K562 (cell line): ENCODE data around the gene SLIT2. TPM values are rescaled to one million over a fixed set of nuclear protein-coding genes. Genes with fewer than 3 reads are reported as not detected.

Source experiments
- ATAC-seq: fragments of 200-7000 bp; cut with Tn5 transposase; 3 replicates; pipeline ENCODE4 v1.9.1; 2020; ENCODE audit warnings: moderate library complexity
- BruUV-seq: library from RNA; stranded (reverse); fragments of 400-500 nt; replicated peaks from 2 replicates; lab custom pipeline; 2021; lab: Mats Ljungman, UMichigan
- CTCF ChIA-PET: fragments of 300-600 bp; formaldehyde crosslinking; extraction: SDS; loops from one replicate; lab custom pipeline; 2021; ENCODE audit warnings: low intra/inter-chr PET ratio; lab: Yijun Ruan, JAX
- POLR2A ChIA-PET: fragments of 300-600, 350-650 bp; sonication (Branson Sonifier 250); formaldehyde crosslinking; extraction: SDS; loops from one replicate; lab custom pipeline; 2021; ENCODE audit warnings: antibody characterized with exemption, inconsistent platforms; lab: Yijun Ruan, JAX
- DNase-seq, 4 experiments: peaks; one replicate each; pipeline versions ENCODE4 v3.0.0 to v3.0.0-alpha.2; 2011 to 2018; ENCODE audit warnings: low spot score in 3 of 4, mixed read lengths in 3 of 4; ENCODE audit errors: extremely low read depth in 1 of 4
- FAIRE-seq: peaks from 2 replicates; lab custom pipeline; 2011; peaks lifted over from hg19 to GRCh38; lab: Jason Lieb, UNC
- H2AFZ ChIP-seq: 2 replicates; pipeline ENCODE4 v1.6.0; 2011; ENCODE audit warnings: low read depth, low read length, control low read depth, inconsistent platforms
- H3K27ac ChIP-seq: fragments of 200-600 bp; 3 replicates; pipeline ENCODE4 v1.8.0; 2011; ENCODE audit warnings: low read depth, mild to moderate bottlenecking, control low read depth, inconsistent platforms, low read length, moderate library complexity, mixed read lengths; ENCODE audit errors: extremely low read depth
- H3K27me3 ChIP-seq, 2 experiments: fragments of 300-600 bp in 1 of 2; 2 replicates in 1 of 2; 3 replicates in 1 of 2; pipeline versions ENCODE4 v1.6.0 to v1.8.0; 2011; ENCODE audit warnings: inconsistent platforms in 2 of 2, low read length in 2 of 2, mild to moderate bottlenecking in 1 of 2, mixed read lengths in 1 of 2, moderate library complexity in 1 of 2; ENCODE audit not compliant: control insufficient read depth in 2 of 2, insufficient read depth in 2 of 2
- H3K36me3 ChIP-seq: fragments of 300-600 bp; 3 replicates; pipeline ENCODE4 v1.8.0; 2011; ENCODE audit warnings: mild to moderate bottlenecking, low read length, inconsistent platforms; ENCODE audit not compliant: control insufficient read depth, insufficient read depth
- H3K4me1 ChIP-seq, 2 experiments: fragments of 200-600 bp in 1 of 2; replicated peaks in 1 of 2; 2 replicates in 1 of 2; 3 replicates in 1 of 2; pipeline versions ENCODE4 v1.5.1 to v1.8.0; 2011; ENCODE audit warnings: inconsistent platforms in 2 of 2, low read length in 2 of 2, mild to moderate bottlenecking in 1 of 2, mixed read lengths in 1 of 2, moderate library complexity in 1 of 2; ENCODE audit not compliant: control insufficient read depth in 2 of 2, insufficient read depth in 2 of 2
- H3K4me2 ChIP-seq: 2 replicates; pipeline ENCODE4 v1.6.1; 2011; ENCODE audit warnings: low read length, control low read depth, inconsistent platforms, mixed read lengths; ENCODE audit not compliant: insufficient read depth
- H3K4me3 ChIP-seq: fragments of 200-600 bp; sonication (generic), shearing (Covaris generic); 2 replicates; pipeline ENCODE4 v1.5.1; 2016; ENCODE audit warnings: control low read depth, inconsistent platforms
- H3K79me2 ChIP-seq: fragments of 200-600 bp; 3 replicates; pipeline ENCODE4 v1.8.0; 2011; ENCODE audit warnings: low read length, inconsistent platforms; ENCODE audit not compliant: control insufficient read depth, insufficient read depth
- H3K9ac ChIP-seq, 2 experiments: 2 replicates each; pipeline versions ENCODE4 v1.6.0 to v1.6.1; 2011; ENCODE audit warnings: low read depth in 2 of 2, low read length in 2 of 2, control low read depth in 1 of 2, inconsistent platforms in 1 of 2, mild to moderate bottlenecking in 1 of 2, mixed read lengths in 1 of 2; ENCODE audit not compliant: insufficient read depth in 1 of 2
- H3K9me1 ChIP-seq: one replicate; pipeline ENCODE4 v1.6.0; 2011; ENCODE audit warnings: inconsistent platforms, mild to moderate bottlenecking, low read length, moderate library complexity; ENCODE audit not compliant: control insufficient read depth, insufficient read depth
- H3K9me3 ChIP-seq: replicated peaks from 2 replicates; pipeline ENCODE4 v1.5.1; 2011; ENCODE audit warnings: low read depth, low read length, inconsistent platforms; ENCODE audit not compliant: control insufficient read depth, insufficient read depth
- H4K20me1 ChIP-seq: replicated peaks from 2 replicates; pipeline ENCODE4 v1.6.1; 2011; ENCODE audit warnings: low read length, inconsistent platforms, mixed read lengths; ENCODE audit not compliant: control insufficient read depth, insufficient read depth
- CCNT2 ChIP-seq: IDR thresholded peaks from 2 replicates; pipeline ENCODE4 v1.6.1; 2011; ENCODE audit warnings: borderline replicate concordance, low read depth, mild to moderate bottlenecking, moderate library complexity, mixed read lengths, low read length; ENCODE audit not compliant: insufficient read length; ENCODE audit errors: extremely low read depth
- MIER1 ChIP-seq: fragments of 450-650 bp; IDR thresholded peaks from 2 replicates; pipeline ENCODE4 v1.6.1; 2016; ENCODE audit warnings: antibody characterized with exemption, mild to moderate bottlenecking, low read depth
- MYNN ChIP-seq, 2 experiments: sonication (generic); formaldehyde crosslinking in 1 of 2; IDR thresholded peaks; 2 replicates each; pipeline versions ENCODE4 v1.5.0 to v1.6.1; 2016 to 2020; ENCODE audit warnings: antibody characterized with exemption in 1 of 2, missing genetic modification reagents in 1 of 2
- STAT5B ChIP-seq: fragments of 250-450 bp; sonication (Bioruptor Pico); IDR thresholded peaks from 2 replicates; pipeline ENCODE4 v1.8.0; 2021; ENCODE audit warnings: mild to moderate bottlenecking, inconsistent platforms
- ZNF263 ChIP-seq: sonication (generic); formaldehyde crosslinking; IDR thresholded peaks from 2 replicates; pipeline ENCODE4 v1.8.0; 2022; ENCODE audit warnings: mild to moderate bottlenecking, missing genetic modification reagents, borderline replicate concordance
- WGBS: fragments of 100-300 bp; shearing (Covaris generic); methylation state at CpG from one replicate; pipeline ENCODE4 v1.1.6; 2016; ENCODE audit warnings: low coverage, mixed read lengths; ENCODE audit not compliant: insufficient coverage; ENCODE audit errors: missing lambda C conversion rate; 5-methylcytosine and 5-hydroxymethylcytosine counted together
- in situ Hi-C: fragments of 300-500 bp; cut with MboI; formaldehyde crosslinking; loops from 4 replicates; pipeline ENCODE4 v1.15.0; 2018; ENCODE audit warnings: inconsistent platforms, mixed read lengths
- intact Hi-C: fragments of 100-400 bp; cut with micrococcal nuclease; formaldehyde crosslinking; loops from 2 replicates; pipeline ENCODE4 v1.14.2; 2022
- polyA plus RNA-seq, 8 experiments: library from polyadenylated mRNA; depleted of rRNA in 4 of 8; stranded (reverse) in 5 of 8; unstranded in 3 of 8; fragments of >200 nt; fragmentation: Nextera tagmentation in 2 of 8; fragmentation: Illumina TruSeq in 1 of 8; extraction: Ambion mirVana in 2 of 8; extraction: Trizol in 1 of 8; gene quantifications; 2 replicates each; pipeline versions ENCODE4 v1.2.1 to v1.2.3, GENCODE V29; 2011 to 2014; ENCODE audit warnings: inconsistent platforms in 1 of 8, missing spikeins in 1 of 8
- total RNA-seq, 7 experiments: library from RNA; depleted of rRNA in 6 of 7; stranded (reverse); fragments of >200 nt in 6 of 7; fragmentation: Illumina TruSeq in 2 of 7; extraction: Trizol in 2 of 7; gene quantifications; 2 replicates each; pipeline versions ENCODE4 v1.2.1 to v1.2.3, GENCODE V29; 2011 to 2021; ENCODE audit warnings: low replicate concordance in 1 of 7
- TF ChIP-seq, protein P1 (sequence below): IDR thresholded peaks from 2 replicates; pipeline ENCODE4 v1.6.1; 2012; ENCODE audit warnings: low read depth, low read length, improper control_type of control experiment, borderline replicate concordance
- TF ChIP-seq, protein P2 (sequence below): fragments of 450-650 bp; conservative IDR thresholded peaks from 2 replicates; pipeline ENCODE4 v1.6.1; 2016; ENCODE audit warnings: missing genetic modification characterization, low read depth, mild to moderate bottlenecking, missing compliant biosample characterization, moderate library complexity
- TF ChIP-seq, protein P3 (sequence below), 2 experiments: fragments of 450-650 bp; IDR thresholded peaks; 2 replicates each; pipeline ENCODE4 v1.6.1; 2016; ENCODE audit warnings: mild to moderate bottlenecking in 2 of 2, borderline replicate concordance in 1 of 2, low read depth in 1 of 2, moderate library complexity in 1 of 2

Gene SLIT2
- total and polyA plus RNA-seq, 9 of the 15 experiments (the other 6 are each of a cell fraction or from before 2014, with no cell fraction given) = 1.8 to 8.1 (median 4.1) TPM

DNA sequence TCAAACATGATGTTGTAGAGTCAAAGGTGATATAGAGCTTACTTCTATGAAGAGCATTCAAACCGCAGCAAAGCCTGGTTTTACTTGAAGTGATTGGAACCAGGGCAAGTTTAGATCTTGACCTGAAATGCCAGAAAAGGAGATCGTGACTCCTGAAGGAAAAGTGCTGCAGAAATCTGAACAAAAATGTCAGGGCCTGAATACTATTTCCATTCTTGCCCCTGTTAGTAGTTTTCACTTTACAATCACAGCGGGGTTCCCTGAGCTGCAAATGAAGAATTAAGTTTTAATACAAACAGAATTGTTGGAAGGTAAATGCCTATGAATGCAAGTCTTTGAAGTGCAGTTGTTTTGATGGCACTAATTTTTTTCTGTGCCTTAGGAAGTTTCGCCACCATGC, 4.1 kb downstream of the SLIT2 start:
- POLR2A ChIA-PET = no interaction called here
- no peak for TF ChIP-seq MIER1
- no peak for TF ChIP-seq MYNN (IDR thresholded peaks at IDR 0.05)
- TF ChIP-seq MYNN (CRISPR knock-in tag; IDR thresholded peaks at IDR 0.05) = no peak
- no peak for TF ChIP-seq CCNT2
- TF ChIP-seq, protein P1, sequence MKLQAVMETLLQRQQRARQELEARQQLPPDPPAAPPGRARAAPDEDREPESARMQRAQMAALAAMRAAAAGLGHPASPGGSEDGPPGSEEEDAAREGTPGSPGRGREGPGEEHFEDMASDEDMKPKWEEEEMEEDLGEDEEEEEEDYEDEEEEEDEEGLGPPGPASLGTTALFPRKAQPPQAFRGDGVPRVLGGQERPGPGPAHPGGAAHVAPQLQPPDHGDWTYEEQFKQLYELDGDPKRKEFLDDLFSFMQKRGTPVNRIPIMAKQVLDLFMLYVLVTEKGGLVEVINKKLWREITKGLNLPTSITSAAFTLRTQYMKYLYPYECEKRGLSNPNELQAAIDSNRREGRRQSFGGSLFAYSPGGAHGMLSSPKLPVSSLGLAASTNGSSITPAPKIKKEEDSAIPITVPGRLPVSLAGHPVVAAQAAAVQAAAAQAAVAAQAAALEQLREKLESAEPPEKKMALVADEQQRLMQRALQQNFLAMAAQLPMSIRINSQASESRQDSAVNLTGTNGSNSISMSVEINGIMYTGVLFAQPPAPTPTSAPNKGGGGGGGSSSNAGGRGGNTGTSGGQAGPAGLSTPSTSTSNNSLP = no peak
- TF ChIP-seq ZNF263 = no peak
- TF ChIP-seq, protein P2, sequence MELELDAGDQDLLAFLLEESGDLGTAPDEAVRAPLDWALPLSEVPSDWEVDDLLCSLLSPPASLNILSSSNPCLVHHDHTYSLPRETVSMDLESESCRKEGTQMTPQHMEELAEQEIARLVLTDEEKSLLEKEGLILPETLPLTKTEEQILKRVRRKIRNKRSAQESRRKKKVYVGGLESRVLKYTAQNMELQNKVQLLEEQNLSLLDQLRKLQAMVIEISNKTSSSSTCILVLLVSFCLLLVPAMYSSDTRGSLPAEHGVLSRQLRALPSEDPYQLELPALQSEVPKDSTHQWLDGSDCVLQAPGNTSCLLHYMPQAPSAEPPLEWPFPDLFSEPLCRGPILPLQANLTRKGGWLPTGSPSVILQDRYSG (tag) = no peak
- no peak for TF ChIP-seq STAT5B (CRISPR knock-in tag)
- TF ChIP-seq, protein P3, sequence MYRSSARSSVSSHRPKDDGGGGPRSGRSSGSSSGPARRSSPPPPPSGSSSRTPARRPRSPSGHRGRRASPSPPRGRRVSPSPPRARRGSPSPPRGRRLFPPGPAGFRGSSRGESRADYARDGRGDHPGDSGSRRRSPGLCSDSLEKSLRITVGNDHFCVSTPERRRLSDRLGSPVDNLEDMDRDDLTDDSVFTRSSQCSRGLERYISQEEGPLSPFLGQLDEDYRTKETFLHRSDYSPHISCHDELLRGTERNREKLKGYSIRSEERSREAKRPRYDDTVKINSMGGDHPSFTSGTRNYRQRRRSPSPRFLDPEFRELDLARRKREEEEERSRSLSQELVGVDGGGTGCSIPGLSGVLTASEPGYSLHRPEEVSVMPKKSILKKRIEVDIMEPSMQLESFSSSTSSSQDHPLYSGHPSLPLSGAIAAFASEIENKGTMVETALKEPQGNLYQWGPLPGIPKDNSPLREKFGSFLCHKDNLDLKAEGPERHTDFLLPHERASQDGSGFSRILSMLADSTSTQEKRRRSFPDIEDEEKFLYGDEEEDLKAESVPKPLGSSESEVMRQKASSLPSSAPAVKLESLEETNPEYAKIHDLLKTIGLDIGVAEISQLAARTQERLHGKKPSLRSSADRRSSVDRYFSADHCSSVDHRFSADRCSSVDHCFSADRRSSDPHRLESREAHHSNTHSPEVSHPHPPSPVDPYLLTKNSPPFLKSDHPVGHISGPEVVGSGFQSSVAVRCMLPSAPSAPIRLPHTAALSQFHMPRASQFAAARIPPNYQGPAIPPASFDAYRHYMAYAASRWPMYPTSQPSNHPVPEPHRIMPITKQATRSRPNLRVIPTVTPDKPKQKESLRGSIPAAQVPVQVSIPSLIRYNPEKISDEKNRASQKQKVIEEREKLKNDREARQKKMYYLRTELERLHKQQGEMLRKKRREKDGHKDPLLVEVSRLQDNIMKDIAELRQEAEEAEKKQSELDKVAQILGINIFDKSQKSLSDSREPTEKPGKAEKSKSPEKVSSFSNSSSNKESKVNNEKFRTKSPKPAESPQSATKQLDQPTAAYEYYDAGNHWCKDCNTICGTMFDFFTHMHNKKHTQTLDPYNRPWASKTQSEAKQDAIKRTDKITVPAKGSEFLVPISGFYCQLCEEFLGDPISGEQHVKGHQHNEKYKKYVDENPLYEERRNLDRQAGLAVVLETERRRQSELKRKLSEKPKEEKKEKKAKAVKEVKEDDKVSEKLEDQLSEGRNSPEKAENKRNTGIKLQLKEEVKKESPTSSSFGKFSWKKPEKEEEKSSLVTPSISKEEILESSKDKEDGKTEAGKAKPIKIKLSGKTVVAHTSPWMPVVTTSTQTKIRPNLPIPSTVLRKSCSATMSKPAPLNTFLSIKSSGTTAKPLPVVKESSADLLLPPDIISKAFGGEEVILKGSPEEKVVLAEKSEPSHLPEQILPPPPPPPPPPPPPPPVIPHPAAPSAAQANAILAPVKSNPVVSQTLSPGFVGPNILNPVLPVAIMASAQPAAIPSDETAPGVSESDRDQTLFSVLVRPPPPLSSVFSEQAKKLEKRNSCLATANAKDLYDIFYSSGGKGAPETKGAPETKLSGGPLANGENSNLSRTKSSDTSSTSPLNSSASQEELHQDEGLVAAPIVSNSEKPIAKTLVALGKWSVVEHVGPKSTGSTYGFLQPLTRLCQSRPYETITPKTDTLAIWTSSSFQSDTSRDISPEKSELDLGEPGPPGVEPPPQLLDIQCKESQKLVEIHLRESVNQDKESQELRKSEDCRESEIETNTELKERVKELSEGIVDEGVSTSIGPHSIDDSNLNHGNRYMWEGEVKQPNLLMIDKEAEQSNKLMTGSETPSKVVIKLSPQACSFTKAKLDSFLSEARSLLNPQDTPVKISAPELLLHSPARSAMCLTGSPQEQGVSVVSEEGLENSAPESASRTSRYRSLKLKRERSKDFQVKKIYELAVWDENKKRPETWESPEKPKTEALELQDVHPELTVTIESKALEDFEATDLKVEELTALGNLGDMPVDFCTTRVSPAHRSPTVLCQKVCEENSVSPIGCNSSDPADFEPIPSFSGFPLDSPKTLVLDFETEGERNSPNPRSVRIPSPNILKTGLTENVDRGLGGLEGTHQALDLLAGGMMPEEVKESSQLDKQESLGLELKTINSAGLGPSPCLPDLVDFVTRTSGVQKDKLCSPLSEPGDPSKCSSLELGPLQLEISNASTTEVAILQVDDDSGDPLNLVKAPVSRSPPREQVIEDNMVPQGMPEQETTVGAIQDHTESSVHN (IDR thresholded peaks at IDR 0.05; ENCODE audit: borderline replicate concordance in 1 of 2, low read depth in 1 of 2) = no peak

More for the DNA sequence above, 4.1 kb downstream of the SLIT2 start:
- no peak for ATAC-seq
- Histone ChIP-seq H2AFZ (no peak overlapping the region), H3K79me2 (no peaks in the 10 kb centered on the region), H4K20me1 (no peaks in the 10 kb centered on the region), H3K9me1 (no peaks in the 10 kb centered on the region), H3K27ac (no peak overlapping the region), H3K4me2 (no peak overlapping the region), H3K36me3 (no peaks in the 10 kb centered on the region), H3K9me3 (no peaks in the 10 kb centered on the region), H3K27me3 (peaks cover 0 to 7% of the 10 kb centered on the region in 2 experiments; a peak in 2 of 5 replicates), H3K4me1 (peaks cover 0 to 7% of the 10 kb centered on the region in 2 experiments; a peak in 2 of 5 replicates), H3K4me3 (no peak overlapping the region), H3K9ac (no peak overlapping the region)
- in situ Hi-C loops (no loop called here), intact Hi-C loops (no loop called here)
- BruUV-seq = no TSS peak
- no peak for FAIRE-seq
- CTCF ChIA-PET = no interaction called here
- 0% methylated on average over 4 of the region's 4 CpGs for whole genome bisulfite sequencing
- no peak for DNase-seq
